Measurements from ENCODE around the gene EIF2S2.

The EIF2S2 gene

GRCh38 chr20:34089655-34090345 is 22.2 kb downstream of the EIF2S2 start:
- DNase-seq (ENCODE audit: low spot score), result no peak

- DNase-seq (ENCODE audit: low spot score), result no peak
These were observed 22.9 kb downstream of the EIF2S2 start for GRCh38 chr20:34089175-34089479.

GRCh38 chr20:34088305-34089174 is 23.5 kb downstream of the EIF2S2 start:
- no peak for DNase-seq (ENCODE audit: low spot score)

- DNase-seq (ENCODE audit: low spot score), result no peak
These were observed 26.5 kb downstream of the EIF2S2 start for GRCh38 chr20:34085544-34086040.

- no peak for DNase-seq (ENCODE audit: low spot score)
These were observed 27.7 kb downstream of the EIF2S2 start for GRCh38 chr20:34084227-34084923.

- no peak for DNase-seq (ENCODE audit: low spot score)
These were observed 28.3 kb downstream of the EIF2S2 start for GRCh38 chr20:34083781-34084180.

GRCh38 chr20:34083137-34083536 is 28.9 kb downstream of the EIF2S2 start:
- peak; percentile 52 for DNase-seq (ENCODE audit: low spot score)

GRCh38 chr20:34082232-34082887 is 29.7 kb downstream of the EIF2S2 start:
- no peak for DNase-seq (ENCODE audit: low spot score)

- DNase-seq (ENCODE audit: low spot score), result no peak
These were observed 32.2 kb downstream of the EIF2S2 start for GRCh38 chr20:34079818-34080217.

- no peak for DNase-seq (ENCODE audit: low spot score)
These were observed 33.5 kb downstream of the EIF2S2 start for GRCh38 chr20:34078540-34078939.

- DNase-seq (ENCODE audit: low spot score), result no peak
These were observed 35.1 kb downstream of the EIF2S2 start for GRCh38 chr20:34076952-34077351.

GRCh38 chr20:34075647-34076046 is 36.4 kb downstream of the EIF2S2 start:
- no peak for DNase-seq (ENCODE audit: low spot score)

- DNase-seq (ENCODE audit: low spot score), result no peak
These were observed 37.8 kb downstream of the EIF2S2 start for GRCh38 chr20:34074101-34074760.

GRCh38 chr20:34072778-34073177 is 39.3 kb downstream of the EIF2S2 start:
- DNase-seq (ENCODE audit: low spot score), result no peak

- no peak for DNase-seq (ENCODE audit: low spot score)
These were observed 40.0 kb downstream of the EIF2S2 start for GRCh38 chr20:34072076-34072475.

GRCh38 chr20:34070859-34071258 is 41.2 kb downstream of the EIF2S2 start:
- DNase-seq (ENCODE audit: low spot score), result no peak

- no peak for DNase-seq (ENCODE audit: low spot score)
These were observed 42.0 kb downstream of the EIF2S2 start for GRCh38 chr20:34070079-34070439.

- DNase-seq (ENCODE audit: low spot score), result peak; percentile 64
These were observed 42.5 kb downstream of the EIF2S2 start for GRCh38 chr20:34069341-34070078.

- DNase-seq (ENCODE audit: low spot score), result no peak
These were observed 44.0 kb downstream of the EIF2S2 start for GRCh38 chr20:34068001-34068400.

GRCh38 chr20:34066476-34067090 is 45.5 kb downstream of the EIF2S2 start:
- DNase-seq (ENCODE audit: low spot score), result no peak

- no peak for DNase-seq (ENCODE audit: low spot score)
These were observed 46.8 kb downstream of the EIF2S2 start for GRCh38 chr20:34065260-34065659.
